Measurements from ENCODE around the gene CMA1. TPM values are rescaled to one million over a fixed set of nuclear protein-coding genes. Genes with fewer than 3 reads are reported as not detected.
"Not testable (repeated sequence)": the region's sequence is repeated elsewhere in the genome, so short reads cannot be mapped to it uniquely, and the experiment has no call there.

CMA1 gene
- total RNA-seq, 1 experiment from 2014 or later, result not detected

- Histone ChIP-seq H3K27me3 (ENCODE audit: control insufficient read depth, insufficient read depth, low read length) (no peaks in the 10 kb centered on the region), H3K4me3 (ENCODE audit: low read depth in 2 of 2, low read length in 2 of 2) (no peak overlapping the region), H3K27ac (ENCODE audit: low read length) (no peak overlapping the region), H3K4me1 (ENCODE audit: control insufficient read depth, insufficient read depth, low read length) (no peaks in the 10 kb centered on the region), H3K36me3 (ENCODE audit: control insufficient read depth, insufficient read depth, low read length) (no peaks in the 10 kb centered on the region), H3K9me3 (ENCODE audit: control insufficient read depth, insufficient read depth, low read depth, low read length) (no peaks in the 10 kb centered on the region)
- ChIA-PET POLR2A (no interaction called here), CTCF (no interaction called here)
- TF ChIP-seq TCF7L2 (IDR thresholded peaks at IDR 0.05; ENCODE audit: low read depth, low read length) (no peak), REST (IDR thresholded peaks at IDR 0.05; ENCODE audit: insufficient read depth in 1 of 2, low read depth in 2 of 2, low read length in 1 of 2) (no peak), SIN3A (IDR thresholded peaks at IDR 0.05; ENCODE audit: borderline replicate concordance, insufficient read depth, low read depth, low read length) (no peak), CTCF (IDR thresholded peaks at IDR 0.05) (no peak), POLR2AphosphoS5 (IDR thresholded peaks at IDR 0.05; ENCODE audit: low read depth, low read length) (no peak)
- intact Hi-C loops (cut with micrococcal nuclease; ENCODE audit: unreplicated experiment), result no loop called here
- DNase-seq (ENCODE audit: low read depth, low spot score) (no peak), ATAC-seq (peak; percentile 53; the same call in 1 of the 2 replicates)
- in situ Hi-C loops (cut with HindIII; ENCODE audit: low pct_unique_long_range_greater_than_20kb, low sequenced_read_pairs), result no loop called here
- no TSS peak for BruUV-seq (replicated peaks)
These were observed 24.3 kb downstream of the CMA1 start for GRCh38 chr14:24483604-24484252.

GRCh38 chr14:24482699-24483303, 25.3 kb downstream of the CMA1 start:
- H3K36me3 ChIP-seq (ENCODE audit: control insufficient read depth, insufficient read depth, low read length); H3K27me3 ChIP-seq (ENCODE audit: control insufficient read depth, insufficient read depth, low read length); POLR2A ChIA-PET; CTCF ChIA-PET; DNase-seq (ENCODE audit: low read depth, low spot score); H3K27ac ChIP-seq (ENCODE audit: low read length); intact Hi-C loops (cut with micrococcal nuclease; ENCODE audit: unreplicated experiment); H3K9me3 ChIP-seq (ENCODE audit: control insufficient read depth, insufficient read depth, low read depth, low read length); in situ Hi-C loops (cut with HindIII; ENCODE audit: low pct_unique_long_range_greater_than_20kb, low sequenced_read_pairs); H3K4me1 ChIP-seq (ENCODE audit: control insufficient read depth, insufficient read depth, low read length); BruUV-seq (replicated peaks); H3K4me3 ChIP-seq (ENCODE audit: low read depth in 2 of 2, low read length in 2 of 2): not testable (repeated sequence)
- ATAC-seq, result peak; percentile 73; the same call in 1 of the 2 replicates
